Measurements from ENCODE around the gene ARHGAP35.

GRCh38 chr19:46898731-46899130 is 37.9 kb downstream of the ARHGAP35 start:
- TF ChIP-seq, protein P1, sequence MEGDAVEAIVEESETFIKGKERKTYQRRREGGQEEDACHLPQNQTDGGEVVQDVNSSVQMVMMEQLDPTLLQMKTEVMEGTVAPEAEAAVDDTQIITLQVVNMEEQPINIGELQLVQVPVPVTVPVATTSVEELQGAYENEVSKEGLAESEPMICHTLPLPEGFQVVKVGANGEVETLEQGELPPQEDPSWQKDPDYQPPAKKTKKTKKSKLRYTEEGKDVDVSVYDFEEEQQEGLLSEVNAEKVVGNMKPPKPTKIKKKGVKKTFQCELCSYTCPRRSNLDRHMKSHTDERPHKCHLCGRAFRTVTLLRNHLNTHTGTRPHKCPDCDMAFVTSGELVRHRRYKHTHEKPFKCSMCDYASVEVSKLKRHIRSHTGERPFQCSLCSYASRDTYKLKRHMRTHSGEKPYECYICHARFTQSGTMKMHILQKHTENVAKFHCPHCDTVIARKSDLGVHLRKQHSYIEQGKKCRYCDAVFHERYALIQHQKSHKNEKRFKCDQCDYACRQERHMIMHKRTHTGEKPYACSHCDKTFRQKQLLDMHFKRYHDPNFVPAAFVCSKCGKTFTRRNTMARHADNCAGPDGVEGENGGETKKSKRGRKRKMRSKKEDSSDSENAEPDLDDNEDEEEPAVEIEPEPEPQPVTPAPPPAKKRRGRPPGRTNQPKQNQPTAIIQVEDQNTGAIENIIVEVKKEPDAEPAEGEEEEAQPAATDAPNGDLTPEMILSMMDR (IDR thresholded peaks at IDR 0.05), result no peak
- TF ChIP-seq RFX5 (IDR thresholded peaks at IDR 0.05; ENCODE audit: low read length) (no peak), REST (IDR thresholded peaks at IDR 0.05; ENCODE audit: low read depth, low read length) (no peak), FOXM1 (IDR thresholded peaks at IDR 0.05; ENCODE audit: low read depth) (no peak), FOSL2 (IDR thresholded peaks at IDR 0.05; ENCODE audit: borderline replicate concordance, low read depth) (no peak), MAX (IDR thresholded peaks at IDR 0.05; ENCODE audit: low read depth) (no peak), GATA2 (CRISPR knock-in tag; IDR thresholded peaks at IDR 0.05) (no peak), USF2 (IDR thresholded peaks at IDR 0.05; ENCODE audit: borderline replicate concordance, low read depth, low read length) (no peak), SMC3 (IDR thresholded peaks at IDR 0.05; ENCODE audit: low read depth, low read length) (no peak), TEAD4 (IDR thresholded peaks at IDR 0.05; ENCODE audit: borderline replicate concordance, insufficient read depth) (no peak), MXI1 (IDR thresholded peaks at IDR 0.05; ENCODE audit: low read depth, low read length) (no peak), ELF1 (IDR thresholded peaks at IDR 0.05) (no peak), JUND (IDR thresholded peaks at IDR 0.05) (no peak)
- TF ChIP-seq, protein P2, sequence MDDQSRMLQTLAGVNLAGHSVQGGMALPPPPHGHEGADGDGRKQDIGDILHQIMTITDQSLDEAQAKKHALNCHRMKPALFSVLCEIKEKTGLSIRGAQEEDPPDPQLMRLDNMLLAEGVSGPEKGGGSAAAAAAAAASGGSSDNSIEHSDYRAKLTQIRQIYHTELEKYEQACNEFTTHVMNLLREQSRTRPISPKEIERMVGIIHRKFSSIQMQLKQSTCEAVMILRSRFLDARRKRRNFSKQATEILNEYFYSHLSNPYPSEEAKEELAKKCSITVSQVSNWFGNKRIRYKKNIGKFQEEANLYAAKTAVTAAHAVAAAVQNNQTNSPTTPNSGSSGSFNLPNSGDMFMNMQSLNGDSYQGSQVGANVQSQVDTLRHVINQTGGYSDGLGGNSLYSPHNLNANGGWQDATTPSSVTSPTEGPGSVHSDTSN (IDR thresholded peaks at IDR 0.05), result no peak
